HEK293T (cell line): ENCODE results near the gene ERI3.

Experiments used
- ARNT ChIP-seq: fragments of 450-650 bp; IDR thresholded peaks from 2 replicates; pipeline ENCODE4 v1.6.1; 2017; ENCODE audit warnings: mild to moderate bottlenecking
- BHLHE40 ChIP-seq: fragments of 450-650 bp; IDR thresholded peaks from 2 replicates; pipeline ENCODE4 v1.6.1; 2016; ENCODE audit warnings: mild to moderate bottlenecking, moderate library complexity, borderline replicate concordance
- ELF4 ChIP-seq: fragments of 450-650 bp; IDR thresholded peaks from 2 replicates; pipeline ENCODE4 v1.6.1; 2017; ENCODE audit warnings: antibody characterized with exemption
- FOXA1 ChIP-seq: fragments of 450-650 bp; IDR thresholded peaks from 2 replicates; pipeline ENCODE4 v1.6.1; 2016; ENCODE audit warnings: mild to moderate bottlenecking
- FOXK2 ChIP-seq: fragments of 450-650 bp; IDR thresholded peaks from 2 replicates; pipeline ENCODE4 v1.6.1; 2016; ENCODE audit warnings: mild to moderate bottlenecking
- FOXM1 ChIP-seq: fragments of 450-650 bp; IDR thresholded peaks from 2 replicates; pipeline ENCODE4 v1.6.1; 2017; ENCODE audit warnings: mild to moderate bottlenecking, borderline replicate concordance
- HDGF ChIP-seq: fragments of 450-650 bp; IDR thresholded peaks from 2 replicates; pipeline ENCODE4 v1.6.1; 2017; ENCODE audit warnings: antibody characterized with exemption, borderline replicate concordance
- LEF1 ChIP-seq: fragments of 450-650 bp; IDR thresholded peaks from 2 replicates; pipeline ENCODE4 v1.6.1; 2017; ENCODE audit warnings: mild to moderate bottlenecking, borderline replicate concordance
- NFRKB ChIP-seq: fragments of 450-650 bp; IDR thresholded peaks from 2 replicates; pipeline ENCODE4 v1.6.1; 2016; ENCODE audit warnings: mild to moderate bottlenecking, moderate library complexity
- SP1 ChIP-seq: fragments of 450-650 bp; IDR thresholded peaks from 2 replicates; pipeline ENCODE4 v1.6.1; 2017
- SUZ12 ChIP-seq: fragments of 450-650 bp; IDR thresholded peaks from 2 replicates; pipeline ENCODE4 v1.6.1; 2016; ENCODE audit warnings: mild to moderate bottlenecking
- TARDBP ChIP-seq: fragments of 450-650 bp; IDR thresholded peaks from 2 replicates; pipeline ENCODE4 v1.6.1; 2016
- ZNF384 ChIP-seq: fragments of 450-650 bp; IDR thresholded peaks from 2 replicates; pipeline ENCODE4 v1.6.1; 2016
- TF ChIP-seq, protein P1 (sequence below): fragments of 450-650 bp; IDR thresholded peaks from 2 replicates; pipeline ENCODE4 v1.6.1; 2016

DNA sequence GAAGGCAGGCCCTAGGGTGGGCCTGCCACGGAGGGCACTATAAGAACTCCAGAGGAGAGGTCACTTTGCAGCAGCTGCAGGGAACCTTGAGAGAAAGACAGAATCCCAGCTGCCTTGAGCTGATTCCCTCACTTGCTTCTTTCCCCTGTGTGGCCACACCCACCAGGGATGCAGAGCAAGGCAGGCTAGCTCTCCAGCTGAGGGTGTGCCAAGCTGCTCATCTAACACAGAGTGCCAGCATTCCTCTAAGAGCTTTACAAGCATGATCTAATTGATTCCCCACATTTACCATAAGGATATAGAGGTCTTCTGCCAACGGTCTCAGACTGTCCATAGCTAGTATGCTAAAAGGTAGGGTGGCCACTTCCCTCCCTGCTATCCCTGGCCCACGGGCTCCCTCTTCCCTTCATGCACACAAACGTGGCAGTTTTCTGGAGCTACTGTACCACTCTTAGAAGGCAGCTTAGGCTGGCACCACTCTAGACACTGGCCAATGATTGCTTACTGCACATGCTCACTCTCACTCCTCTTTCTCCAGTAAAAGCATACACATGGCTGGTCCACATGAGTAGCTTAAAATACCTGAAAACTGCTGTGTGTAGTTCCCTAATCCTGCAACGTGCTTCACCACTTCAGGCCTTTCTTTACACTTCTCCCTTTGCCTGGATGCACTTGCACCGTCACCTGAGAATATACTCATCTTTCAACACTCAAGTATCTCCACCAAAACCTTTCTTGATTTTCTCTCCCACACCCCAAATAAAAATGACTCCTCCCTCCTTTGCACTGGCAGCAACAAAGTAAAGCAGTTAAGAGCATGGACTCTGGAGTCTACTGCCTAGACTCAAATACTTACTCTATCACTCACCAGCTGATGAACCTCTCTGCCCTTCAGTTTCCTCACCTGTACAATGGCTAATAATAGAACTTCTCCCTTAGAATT is 84.1 kb downstream of the ERI3 start:
- TF ChIP-seq SUZ12 = no peak
- TF ChIP-seq FOXK2 = no peak
- TF ChIP-seq, protein P1, sequence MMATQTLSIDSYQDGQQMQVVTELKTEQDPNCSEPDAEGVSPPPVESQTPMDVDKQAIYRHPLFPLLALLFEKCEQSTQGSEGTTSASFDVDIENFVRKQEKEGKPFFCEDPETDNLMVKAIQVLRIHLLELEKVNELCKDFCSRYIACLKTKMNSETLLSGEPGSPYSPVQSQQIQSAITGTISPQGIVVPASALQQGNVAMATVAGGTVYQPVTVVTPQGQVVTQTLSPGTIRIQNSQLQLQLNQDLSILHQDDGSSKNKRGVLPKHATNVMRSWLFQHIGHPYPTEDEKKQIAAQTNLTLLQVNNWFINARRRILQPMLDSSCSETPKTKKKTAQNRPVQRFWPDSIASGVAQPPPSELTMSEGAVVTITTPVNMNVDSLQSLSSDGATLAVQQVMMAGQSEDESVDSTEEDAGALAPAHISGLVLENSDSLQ = no peak
- TF ChIP-seq FOXA1 = no peak
- TF ChIP-seq BHLHE40 = no peak
- TF ChIP-seq NFRKB = no peak
- no peak for TF ChIP-seq FOXM1
- no peak for TF ChIP-seq TARDBP
- TF ChIP-seq ELF4 = no peak
- no peak for TF ChIP-seq SP1
- TF ChIP-seq ZNF384 = no peak
- TF ChIP-seq ARNT = no peak
- TF ChIP-seq LEF1 = no peak
- TF ChIP-seq HDGF = no peak
